H1 (cell line): ENCODE data around the gene SGPP2. TPM values are rescaled to one million over a fixed set of nuclear protein-coding genes. Genes with fewer than 3 reads are reported as not detected.

Experiments
- BCL11A ChIP-seq, 2 experiments: IDR thresholded peaks; one replicate each; pipeline ENCODE4 v1.6.1; 2011; ENCODE audit warnings: low read depth in 2 of 2, low read length in 2 of 2, mild to moderate bottlenecking in 2 of 2
- BRCA1 ChIP-seq: IDR thresholded peaks from 2 replicates; pipeline ENCODE4 v1.6.1; 2012; ENCODE audit warnings: low read depth, low read length, improper control_type of control experiment
- CHD7 ChIP-seq: fragments of 300-600 bp; sonication (generic); IDR thresholded peaks from 2 replicates; pipeline ENCODE4 v1.7.1; 2012; ENCODE audit warnings: low read length, moderate library complexity, mild to moderate bottlenecking, inconsistent platforms; ENCODE audit not compliant: insufficient replicate concordance
- KDM1A ChIP-seq: fragments of 200-600, 300-600 bp; sonication (generic); IDR thresholded peaks from 2 replicates; pipeline ENCODE4 v1.7.1; 2016; ENCODE audit warnings: mild to moderate bottlenecking, low read length, borderline replicate concordance
- RAD21 ChIP-seq, 2 experiments: IDR thresholded peaks in 1 of 2; conservative IDR thresholded peaks in 1 of 2; 2 replicates each; pipeline ENCODE4 v1.6.1; 2011; ENCODE audit warnings: low read depth in 2 of 2, low read length in 2 of 2, improper control_type of control experiment in 1 of 2, inconsistent platforms in 1 of 2, mild to moderate bottlenecking in 1 of 2, moderate library complexity in 1 of 2
- SIN3A ChIP-seq, 2 experiments: IDR thresholded peaks in 1 of 2; conservative IDR thresholded peaks in 1 of 2; 2 replicates each; pipeline ENCODE4 v1.6.1; 2011 to 2012; ENCODE audit warnings: low read length in 2 of 2, improper control_type of control experiment in 1 of 2, low read depth in 1 of 2, mild to moderate bottlenecking in 1 of 2
- polyA plus RNA-seq, 7 experiments: library from polyadenylated mRNA; depleted of rRNA in 3 of 7; stranded (reverse) in 5 of 7; unstranded in 2 of 7; fragments of >200 nt in 5 of 7; fragments of 200-250 nt in 2 of 7; gene quantifications; 1 replicate in 5 of 7; 2 replicates in 1 of 7; 4 replicates in 1 of 7; pipeline versions ENCODE4 v1.2.1 to v1.2.3, GENCODE V29; 2011 to 2013; ENCODE audit warnings: missing spikeins in 2 of 7, mixed read lengths in 2 of 7
- total RNA-seq: library from RNA; stranded (reverse); fragmentation: NEBNext Ultra II Directional; extraction: Animal tissue kit (Norgen Biotek cat#: 25700); gene quantifications from 2 replicates; pipeline ENCODE4 v1.2.1, GENCODE V29; 2021

The SGPP2 gene
- total and polyA plus RNA-seq, 2 of the 8 experiments (the other 6 are each of a cell fraction or from before 2014, with no cell fraction given) = 0.29 TPM; not detected in 1

- no peak for TF ChIP-seq CHD7
- TF ChIP-seq BCL11A (IDR thresholded peaks at IDR 0.05; ENCODE audit: low read depth in 2 of 2, low read length in 2 of 2) = no peak
- no peak for TF ChIP-seq KDM1A
- TF ChIP-seq BRCA1 = no peak
- TF ChIP-seq RAD21 (IDR thresholded peaks at IDR 0.05 in 1 of 2, conservative IDR thresholded peaks at IDR 0.05 in 1 of 2; ENCODE audit: low read depth in 2 of 2, low read length in 2 of 2) = no peak
- TF ChIP-seq SIN3A (conservative IDR thresholded peaks at IDR 0.05 in 1 of 2, IDR thresholded peaks at IDR 0.05 in 1 of 2; ENCODE audit: low read depth in 1 of 2, low read length in 2 of 2) = no peak
Measured at GRCh38 chr2:222468346-222468745, 44.0 kb downstream of the SGPP2 start (continued).
